HTERT RPE-1 (cell line): ENCODE measurements around the gene TBPL1.

Experiments
- in situ Hi-C: fragments of 300-500 bp; cut with MboI; formaldehyde crosslinking; loops from 4 replicates; pipeline ENCODE4 v1.14.3; 2020; ENCODE audit warnings: low sequenced_read_pairs

TBPL1 gene

GRCh38 chr6:134034961-134035822 lies 82.2 kb downstream of the TBPL1 start:
- in situ Hi-C loops: no loop called here

- in situ Hi-C loops: no loop called here
Measured at GRCh38 chr6:134035823-134036296, 82.8 kb downstream of the TBPL1 start.

- in situ Hi-C loops: no loop called here
Measured at GRCh38 chr6:134039116-134039515, 86.1 kb downstream of the TBPL1 start.
